ENCODE measurements around the gene CRTC3.

Gene CRTC3

DNA sequence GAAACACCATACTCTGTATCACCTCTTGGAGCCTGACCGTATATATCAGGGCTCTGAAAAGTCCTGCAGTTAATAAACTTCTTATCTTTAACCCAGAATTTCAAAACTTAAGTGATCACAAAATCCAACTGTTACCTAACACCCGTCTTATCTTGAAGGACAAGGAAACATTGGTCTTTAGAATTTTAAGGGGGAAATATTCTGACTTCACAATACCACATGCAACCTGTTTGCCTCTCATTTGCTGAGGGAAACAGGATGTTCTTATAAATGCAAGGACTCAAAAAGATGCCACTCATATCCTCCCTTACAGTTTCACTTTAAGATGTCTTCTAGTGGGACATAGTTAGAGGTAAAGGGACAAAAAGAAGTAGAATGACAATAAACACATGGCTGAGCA lies 67.9 kb downstream of the CRTC3 start:
- DNase-seq, result no peak

DNA sequence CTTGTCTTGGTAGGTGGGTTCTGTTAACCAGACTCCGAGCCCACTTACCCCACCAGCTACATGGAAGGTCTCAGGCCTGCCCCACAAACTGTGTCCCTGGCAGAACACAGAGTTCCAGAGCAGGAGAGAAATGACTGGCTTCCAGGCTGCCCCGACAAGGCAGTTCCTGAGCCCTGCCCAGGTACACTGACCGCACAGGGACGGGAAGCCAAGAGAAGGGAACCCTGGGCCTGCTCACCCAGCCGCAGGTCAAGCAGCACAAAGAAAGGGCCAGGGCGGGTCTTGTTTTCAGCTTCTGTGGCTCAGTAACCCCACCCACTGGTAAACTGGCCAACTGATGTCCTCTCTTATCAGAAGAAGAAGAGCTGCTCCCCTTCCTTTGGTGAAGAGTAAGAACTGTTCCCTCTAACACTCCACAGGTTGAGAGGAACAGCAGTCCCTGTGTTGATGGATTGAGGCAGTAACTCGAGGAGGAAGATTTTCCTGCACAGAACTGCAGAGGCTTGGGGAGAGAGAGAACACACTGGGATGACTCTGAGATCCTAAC lies 68.4 kb downstream of the CRTC3 start:
- DNase-seq, result peak; percentile 22

DNA sequence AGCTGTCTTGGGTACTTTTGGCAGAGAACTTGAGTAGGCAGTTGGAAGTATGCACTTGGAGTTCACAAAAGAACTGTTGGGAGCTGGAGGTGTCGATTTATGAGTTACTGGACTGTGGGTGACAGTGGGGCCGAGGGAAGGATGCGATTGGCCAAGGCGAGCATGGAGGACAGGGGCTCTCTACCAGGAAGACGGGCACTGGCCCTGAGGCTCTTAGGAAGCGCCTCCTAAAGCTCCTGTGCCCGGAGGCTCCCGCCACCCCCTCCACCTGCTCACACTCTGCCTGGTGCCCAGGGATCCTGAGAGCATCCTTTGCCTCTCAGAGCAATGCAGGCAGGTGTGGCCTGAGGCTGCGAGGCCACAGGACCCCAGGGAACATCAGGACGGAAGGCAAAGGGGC lies 69.0 kb downstream of the CRTC3 start:
- DNase-seq, result no peak

DNA sequence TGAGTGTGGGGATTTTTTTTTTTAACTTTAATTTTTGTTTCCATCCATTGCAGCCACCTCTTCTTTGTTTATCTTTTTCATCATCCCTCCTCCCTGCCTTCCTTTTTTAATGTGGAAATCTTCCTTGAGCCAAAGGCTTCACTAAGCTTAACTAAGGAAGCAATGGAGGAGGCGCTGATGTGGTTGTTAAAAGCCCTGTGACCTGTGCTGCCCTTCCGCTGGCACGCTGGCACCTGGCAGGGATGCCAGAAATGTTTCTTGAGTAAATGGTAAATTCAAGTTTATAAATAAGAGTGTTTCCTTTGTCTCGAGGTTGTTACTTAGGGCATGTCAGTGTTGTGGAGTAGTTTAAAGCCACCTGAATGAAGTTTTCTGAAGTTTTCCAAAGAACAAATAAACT lies 69.4 kb downstream of the CRTC3 start:
- DNase-seq, result no peak

DNA sequence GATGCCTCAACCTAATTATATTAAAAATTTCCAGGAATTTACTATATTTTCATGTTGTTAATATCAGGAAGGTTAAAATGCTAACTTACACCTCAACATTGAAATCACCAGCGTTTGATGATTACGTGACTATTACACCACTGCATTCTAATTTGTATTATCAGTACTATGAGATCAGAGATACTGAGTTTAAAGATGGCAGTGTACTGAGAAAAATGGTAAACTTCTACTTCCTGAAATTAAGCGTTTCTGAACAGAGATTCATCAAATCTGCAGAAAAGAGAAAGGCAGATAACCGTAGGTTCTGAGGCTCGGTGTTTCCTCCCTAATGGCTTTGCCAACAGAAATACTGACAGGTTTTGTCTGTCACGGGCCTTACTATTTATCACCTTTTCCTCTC lies 69.9 kb downstream of the CRTC3 start:
- no peak for DNase-seq

DNA sequence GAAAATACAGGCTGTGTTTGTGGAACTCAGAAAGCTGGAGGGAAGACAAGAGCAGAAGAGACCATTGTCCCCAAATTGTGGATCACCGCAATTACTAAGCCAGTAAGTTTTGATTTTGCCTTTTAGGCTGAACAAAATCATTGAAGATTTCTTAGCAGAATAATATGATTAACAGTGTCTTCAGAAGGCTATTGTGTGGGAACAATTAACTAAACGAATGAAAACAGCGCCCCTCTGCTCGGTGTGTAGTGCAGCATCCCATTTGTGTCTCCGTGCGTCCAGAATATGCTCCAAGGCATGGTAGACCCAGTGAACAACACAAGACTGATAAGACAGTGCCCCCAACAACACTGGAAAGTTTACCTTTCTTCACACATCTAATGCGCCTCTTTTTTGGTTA lies 71.2 kb downstream of the CRTC3 start:
- no peak for DNase-seq

DNA sequence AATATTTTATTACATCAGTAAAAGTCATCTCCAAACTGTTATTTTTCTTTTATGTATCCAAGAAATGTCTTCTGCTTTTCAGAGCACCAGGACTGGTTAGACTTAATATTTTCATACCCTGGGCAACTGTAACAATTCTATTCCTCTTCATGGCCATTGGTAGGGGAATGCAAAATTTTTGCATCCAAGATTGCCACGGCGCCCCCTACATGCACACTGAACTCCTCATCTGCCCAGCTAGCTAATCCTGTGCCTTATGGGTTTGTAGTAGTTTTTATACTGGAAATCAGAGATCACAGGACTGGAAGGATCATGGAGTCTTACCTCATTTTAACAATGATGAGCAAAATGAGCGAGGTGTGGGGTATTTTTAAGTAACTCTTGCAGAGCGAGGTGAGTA lies 74.2 kb downstream of the CRTC3 start:
- DNase-seq, result peak; percentile 18

DNA sequence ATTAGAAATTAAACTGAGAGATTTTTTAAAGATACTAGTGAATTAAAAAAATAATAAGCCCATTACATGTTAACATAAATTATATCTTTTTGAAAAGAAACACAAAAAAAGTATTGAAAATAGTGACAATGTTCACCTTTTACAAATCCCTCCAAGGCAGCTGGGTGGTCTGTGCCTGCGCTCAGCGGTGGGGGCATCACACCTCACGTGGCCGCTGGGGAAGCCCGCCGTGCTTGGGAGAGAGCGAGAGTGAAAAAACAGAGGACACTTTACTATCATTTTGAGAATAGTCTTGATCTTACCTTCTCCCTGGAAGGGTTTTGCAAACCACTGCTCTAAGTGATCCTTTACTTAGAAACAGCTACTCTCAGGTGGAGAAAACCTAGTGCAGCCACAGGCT lies 76.9 kb downstream of the CRTC3 start:
- no peak for DNase-seq

DNA sequence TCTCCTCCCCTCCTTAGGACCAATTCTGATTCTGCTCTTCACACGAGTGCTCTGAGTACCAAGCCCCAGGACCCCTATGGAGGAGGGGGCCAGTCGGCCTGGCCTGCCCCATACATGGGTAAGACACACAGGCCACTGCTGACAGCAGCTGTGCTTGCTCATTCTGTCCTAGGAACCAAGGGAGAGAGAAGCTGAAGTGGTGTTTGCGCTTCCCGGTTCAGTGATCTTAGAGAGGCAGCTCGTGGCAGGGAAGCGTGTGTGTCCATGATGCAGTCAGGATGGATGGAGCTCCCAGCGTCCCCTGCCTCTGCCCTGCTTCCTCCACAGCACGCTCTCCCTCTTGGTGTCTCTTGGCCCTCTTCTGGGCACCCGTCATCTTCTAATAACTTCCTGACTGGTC lies 77.6 kb downstream of the CRTC3 start:
- DNase-seq, result no peak

DNA sequence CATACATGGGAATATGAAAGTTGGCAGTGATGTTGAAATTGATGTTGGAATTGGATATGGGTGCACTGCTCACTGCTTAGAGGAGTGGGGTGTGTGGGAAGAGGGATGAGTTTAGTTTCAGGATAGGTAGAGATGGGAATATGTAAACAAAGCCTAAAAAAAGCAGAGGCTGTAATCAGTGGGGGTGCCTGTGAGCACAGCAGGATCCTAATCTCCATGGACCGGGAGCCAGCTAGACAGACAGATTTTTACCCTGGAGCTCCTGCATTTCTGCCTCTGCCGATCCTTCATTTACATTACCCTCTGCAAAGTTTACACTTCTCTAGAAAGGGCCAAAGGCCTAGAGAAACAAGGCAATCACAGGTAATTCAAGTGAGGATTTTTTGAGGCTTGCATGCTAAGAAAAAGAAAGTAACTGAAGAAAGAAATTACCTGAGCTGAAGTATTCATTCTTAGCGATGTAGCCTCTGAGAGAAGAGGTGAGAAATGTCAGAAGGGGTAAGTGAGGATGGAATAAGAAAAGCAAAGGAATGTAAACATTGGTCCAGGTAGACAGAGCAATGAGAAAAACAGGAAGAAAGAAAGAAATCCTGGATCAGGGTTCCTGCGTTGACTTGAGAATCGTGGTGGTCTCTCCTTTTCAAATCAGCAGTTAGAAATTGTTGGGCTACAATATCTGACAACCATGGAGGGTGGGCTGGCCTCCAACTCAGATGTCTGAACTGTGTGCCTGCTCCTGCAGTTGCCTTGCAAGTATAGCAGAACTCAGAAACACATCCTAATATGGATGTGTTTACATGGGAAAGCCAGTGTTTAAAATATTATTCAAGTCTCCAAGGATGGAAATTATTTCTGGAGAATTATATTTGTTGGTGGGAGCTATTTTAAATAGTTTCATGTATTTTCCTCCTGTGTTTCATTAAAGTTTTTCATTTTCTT lies 79.8 kb downstream of the CRTC3 start:
- DNase-seq, result no peak

DNA sequence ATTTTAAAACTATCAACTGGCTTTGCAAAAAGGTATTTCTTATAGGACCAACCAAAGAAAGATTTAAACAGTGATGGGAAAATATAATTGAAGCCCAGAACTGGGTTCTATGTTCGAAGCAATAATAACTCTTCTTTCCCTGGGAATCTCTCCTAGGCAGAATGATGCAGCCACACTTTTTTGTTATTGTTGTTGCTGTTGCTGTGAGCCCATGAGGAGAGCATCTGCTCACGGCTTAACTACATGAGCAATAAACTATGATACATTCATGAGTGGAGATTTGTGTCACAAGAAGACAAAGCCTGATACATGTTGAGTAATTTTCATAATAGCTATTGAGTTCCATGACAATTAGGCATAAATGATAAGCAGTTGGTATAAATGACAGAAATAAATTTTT lies 80.5 kb downstream of the CRTC3 start:
- DNase-seq, result no peak

DNA sequence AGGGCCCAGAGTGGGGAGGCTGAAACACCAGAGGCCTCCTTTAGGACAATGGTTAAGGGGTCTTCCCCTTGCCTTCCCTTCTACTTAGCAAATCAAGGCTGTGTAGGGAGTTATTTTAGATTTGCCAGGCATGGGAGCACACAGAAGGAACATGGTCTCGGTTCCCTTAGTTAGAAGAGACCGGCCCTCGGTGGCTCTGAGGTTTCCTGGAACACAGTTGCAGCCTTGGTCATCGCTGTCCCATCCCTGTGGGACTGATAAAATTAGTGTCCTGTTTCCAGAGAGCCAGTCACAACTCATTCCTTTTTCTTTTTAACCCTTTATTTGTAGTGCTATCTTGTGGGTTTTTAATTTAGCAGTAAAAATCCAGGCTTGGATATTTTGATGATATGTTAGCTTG lies 81.4 kb downstream of the CRTC3 start:
- no peak for DNase-seq

DNA sequence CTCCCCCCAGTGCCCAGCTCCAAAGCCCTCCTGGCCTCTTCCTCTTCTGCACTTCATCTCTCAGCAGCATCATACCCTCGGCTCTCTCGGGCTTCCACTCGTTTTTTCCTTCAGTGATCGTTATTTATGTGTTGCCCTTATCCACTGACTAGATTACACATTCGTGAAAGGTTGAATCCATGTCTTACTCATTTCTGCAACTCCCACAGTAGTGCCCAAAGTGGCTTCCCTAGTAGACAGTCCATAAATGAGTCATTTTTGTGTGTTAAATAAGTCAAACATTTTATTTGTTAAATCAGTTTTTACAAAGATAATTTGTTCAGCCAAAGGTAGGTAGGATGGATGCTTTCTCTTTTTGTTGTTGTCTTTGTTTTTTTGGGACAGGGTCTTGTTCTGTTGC lies 87.4 kb downstream of the CRTC3 start:
- DNase-seq, result no peak

DNA sequence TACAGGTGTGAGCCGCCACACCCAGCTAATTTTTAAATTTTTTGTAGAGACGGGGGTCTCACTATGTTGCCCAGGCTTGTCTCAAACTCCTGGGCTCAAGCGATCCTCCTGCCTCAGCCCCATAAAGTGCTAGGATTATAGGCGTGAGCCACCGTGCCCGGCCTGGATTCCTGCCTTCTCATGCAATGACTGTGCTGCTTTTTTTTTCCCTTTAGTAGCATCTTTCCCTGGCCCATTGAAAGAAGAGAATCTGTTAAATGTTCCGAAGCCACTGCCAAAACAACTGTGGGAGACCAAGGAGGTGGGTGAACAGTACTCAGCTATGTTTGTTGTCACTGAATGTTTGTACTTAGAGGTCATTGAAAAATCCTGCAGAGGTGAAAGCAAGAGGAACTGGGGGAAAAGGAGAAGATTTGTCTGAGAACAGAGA lies 88.0 kb downstream of the CRTC3 start:
- DNase-seq, result no peak

DNA sequence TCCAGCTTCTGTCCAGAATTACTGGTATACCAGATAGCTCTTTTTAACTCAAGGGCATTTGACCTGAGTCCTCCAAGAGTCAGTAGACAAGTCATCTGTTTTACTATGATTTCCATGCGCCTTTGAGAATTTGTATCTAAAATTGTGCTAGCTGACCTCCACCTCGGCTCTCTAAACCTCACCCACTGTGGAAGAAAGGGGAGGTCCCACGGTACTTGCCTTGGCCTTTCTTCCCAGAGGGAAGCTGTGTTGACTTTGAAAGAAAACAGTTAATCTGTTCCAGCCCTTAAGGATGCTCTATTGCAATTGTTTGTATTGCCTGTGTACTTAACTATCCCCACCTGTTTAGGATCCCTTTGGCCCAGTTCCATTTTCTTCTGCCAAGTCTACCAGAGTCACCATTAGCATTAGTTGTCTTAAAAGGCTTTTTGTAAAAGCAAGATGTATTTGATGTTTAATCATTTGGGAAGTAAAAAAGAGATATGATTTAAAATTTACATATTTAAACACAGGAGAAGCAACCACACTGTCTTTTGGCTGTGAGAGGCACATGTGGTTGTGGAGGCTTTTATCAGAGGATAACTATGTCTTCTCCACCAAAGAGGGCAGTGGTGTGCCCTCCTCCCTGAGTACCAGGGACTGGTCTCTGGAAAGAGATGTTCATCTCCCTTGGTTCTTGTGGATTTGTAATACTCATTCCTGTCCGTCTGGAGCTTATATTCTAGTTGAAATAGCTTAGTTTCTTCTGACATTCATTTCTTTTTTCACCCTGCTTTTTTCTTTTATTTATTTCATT lies 88.8 kb downstream of the CRTC3 start:
- no peak for DNase-seq

DNA sequence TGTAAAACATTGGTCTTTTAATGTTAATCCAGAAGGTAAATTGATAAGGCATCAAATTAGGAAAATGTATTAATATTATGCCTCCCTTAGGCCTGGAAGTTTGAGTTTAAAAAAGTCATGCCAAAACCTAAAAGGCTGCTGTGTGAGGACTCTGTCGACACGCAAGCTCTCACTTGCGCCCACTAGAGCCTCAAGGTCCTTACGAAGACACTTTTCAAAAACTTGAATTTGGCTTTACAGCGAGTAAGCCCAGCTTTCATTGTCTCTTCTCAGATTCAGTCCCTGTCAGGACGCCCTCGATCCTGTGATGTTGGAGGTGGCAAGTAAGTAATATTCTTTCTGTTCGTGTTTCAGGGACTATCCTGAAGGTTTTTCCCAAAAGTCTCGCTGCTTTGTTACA lies 89.7 kb downstream of the CRTC3 start:
- no peak for DNase-seq

DNA sequence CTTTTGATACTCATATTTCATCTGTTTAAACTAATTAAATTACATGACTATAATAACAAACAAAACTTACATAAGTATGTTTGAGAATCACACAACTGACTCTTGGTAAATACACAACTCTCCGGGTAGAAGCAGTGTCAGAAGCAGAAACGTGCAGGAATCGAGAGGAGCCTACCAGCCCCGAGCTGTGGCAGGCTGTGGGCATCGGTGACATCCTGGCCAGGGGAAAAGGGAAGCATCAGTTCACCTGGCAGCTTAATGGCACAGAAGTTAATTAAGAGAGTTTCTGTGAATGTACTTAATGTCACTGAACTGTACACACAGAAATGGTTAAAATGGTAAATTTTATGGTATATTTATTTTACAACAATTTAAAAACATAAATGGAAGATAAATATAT lies 90.2 kb downstream of the CRTC3 start:
- no peak for DNase-seq

DNA sequence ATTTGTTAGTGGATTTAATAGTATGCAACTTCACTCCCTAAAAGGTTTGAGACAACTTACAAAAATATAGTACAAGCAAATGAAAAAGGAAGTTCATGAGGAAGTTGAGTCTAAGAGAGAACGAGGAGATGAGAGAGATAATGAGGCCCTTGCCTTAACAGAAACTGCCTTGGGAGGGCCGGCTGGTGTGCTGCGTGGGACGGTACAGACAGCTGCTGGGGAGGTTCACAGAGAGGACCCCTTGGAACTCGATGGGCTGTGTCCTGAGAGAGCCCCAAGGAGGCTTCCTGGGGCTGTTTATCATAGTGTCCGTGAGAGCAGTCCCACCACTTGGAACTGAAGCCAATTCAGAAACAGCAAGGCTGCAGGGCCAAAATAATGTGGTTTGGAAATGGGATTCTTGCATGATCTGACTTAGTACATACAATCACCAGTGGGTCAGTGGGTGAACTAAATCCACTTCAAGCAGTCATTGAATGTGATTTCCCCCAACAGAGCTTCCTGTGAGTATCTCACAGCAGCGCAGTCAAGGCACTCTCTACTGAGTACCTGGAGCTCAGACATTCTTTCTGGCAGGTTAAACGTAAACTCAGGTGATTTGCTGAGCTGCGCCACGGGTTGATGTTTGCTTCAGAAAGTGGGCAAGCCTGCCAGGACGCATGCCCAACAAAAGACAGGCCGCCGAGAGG lies 90.8 kb downstream of the CRTC3 start:
- no peak for DNase-seq

DNA sequence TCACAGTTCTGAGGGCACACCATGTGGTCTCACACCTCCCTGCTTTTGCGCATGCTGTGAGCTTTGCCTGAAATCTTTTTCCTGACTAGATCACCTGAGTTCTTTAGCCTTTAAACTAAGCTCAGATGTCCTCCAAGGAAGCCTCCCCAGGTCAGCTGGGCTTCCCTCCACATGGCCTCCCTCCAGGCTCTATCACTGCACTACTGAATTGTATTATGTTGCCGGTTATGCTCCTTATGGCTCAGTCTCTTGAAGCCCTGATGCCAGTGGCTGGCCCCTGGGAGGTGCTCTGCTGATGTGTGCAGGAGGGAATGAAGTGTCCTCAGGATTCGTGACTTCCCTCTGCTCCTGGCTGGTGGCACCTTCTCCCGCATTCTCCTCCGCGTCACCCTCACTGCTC lies 94.1 kb downstream of the CRTC3 start:
- no peak for DNase-seq

DNA sequence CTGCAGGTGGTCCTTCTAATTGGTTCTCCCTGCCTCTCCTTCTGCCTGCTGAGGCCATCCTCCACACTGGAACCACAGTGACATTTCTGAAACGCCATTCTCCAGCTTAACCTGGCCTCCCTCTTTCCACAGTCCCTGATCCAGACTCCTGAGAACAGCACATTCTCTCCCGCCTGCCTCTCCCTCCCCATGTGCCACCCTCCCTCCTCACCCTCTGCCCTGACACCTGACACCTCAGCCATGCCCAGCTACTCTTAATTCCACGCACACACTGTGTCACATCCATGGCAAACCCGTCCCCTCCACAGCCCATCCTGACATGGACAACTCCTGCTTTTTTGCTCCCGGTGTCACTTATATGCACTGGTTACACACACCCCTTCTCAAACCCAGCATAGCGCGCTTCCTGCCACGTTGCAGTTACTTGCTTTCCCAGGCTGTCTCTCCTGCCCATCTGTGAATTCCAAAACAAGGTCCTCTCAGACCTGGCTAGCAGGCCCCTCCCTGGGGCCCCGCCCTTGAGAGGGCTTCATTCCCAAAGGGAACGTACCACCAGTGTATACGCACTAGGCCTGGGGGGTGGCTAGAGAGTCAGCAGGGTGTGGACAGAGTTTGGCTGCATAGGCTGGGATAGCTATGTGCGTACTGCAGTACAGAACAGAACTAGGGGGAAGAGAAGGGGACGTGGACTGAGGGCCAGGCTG lies 94.7 kb downstream of the CRTC3 start:
- no peak for DNase-seq

DNA sequence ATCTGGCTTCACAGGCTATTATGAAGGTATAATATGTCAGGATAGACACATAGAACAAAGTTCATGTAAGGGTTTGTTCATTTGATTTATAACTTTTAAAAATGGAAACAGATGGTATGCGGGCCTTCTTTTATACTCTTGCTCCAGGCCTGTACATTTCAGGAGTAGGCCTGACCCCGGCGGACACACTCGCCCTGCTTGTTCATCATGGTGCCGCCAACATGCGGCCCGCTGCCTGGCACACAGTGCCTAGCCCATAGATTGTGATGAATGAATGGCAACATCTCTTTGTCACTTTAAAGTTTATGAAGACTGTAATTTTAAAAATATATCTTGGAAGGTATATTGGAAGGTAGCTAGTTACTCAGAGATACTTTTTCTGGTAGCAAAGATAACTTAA lies 95.3 kb downstream of the CRTC3 start:
- DNase-seq, result no peak

DNA sequence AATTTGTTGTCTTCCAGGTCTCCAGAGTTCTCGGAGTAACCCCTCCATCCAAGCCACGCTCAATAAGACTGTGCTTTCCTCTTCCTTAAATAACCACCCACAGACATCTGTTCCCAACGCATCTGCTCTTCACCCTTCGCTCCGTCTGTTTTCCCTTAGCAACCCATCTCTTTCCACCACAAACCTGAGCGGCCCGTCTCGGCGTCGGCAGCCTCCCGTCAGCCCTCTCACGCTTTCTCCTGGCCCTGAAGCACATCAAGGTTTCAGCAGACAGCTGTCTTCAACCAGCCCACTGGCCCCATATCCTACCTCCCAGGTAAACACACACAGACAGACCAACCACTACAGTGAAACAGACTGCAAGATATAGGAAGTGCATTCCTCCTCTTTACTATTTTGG lies 99.5 kb downstream of the CRTC3 start:
- no peak for DNase-seq

DNA sequence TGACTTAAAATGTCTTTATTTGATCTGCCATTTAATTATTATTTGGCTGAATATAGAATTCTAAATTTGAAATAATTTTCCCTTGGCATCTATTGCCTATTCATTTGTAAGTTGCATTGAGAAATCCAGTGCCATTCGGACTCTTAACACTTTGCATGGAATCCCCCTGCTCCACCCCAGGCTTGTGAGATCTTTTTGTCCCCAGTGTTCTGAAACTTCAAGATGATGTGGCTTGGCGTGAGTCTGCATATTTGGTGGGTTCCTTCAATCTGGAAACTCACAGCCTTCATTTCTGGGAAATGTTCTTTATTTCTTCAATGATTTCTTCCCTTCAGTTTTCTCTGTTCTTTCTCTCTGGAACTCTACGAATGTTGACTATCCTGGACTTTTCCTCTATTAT lies 103.6 kb downstream of the CRTC3 start:
- no peak for DNase-seq

All from RPMI8226 (cell line).